Dermis lymphatic vessel endothelial cell (primary cell): ENCODE results near the gene ISLR. TPM values are rescaled to one million over a fixed set of nuclear protein-coding genes. Genes with fewer than 3 reads are reported as not detected.

ENCODE experiments used
- total RNA-seq: library from RNA; depleted of rRNA; stranded (reverse); fragments of >200 nt; gene quantifications from 2 replicates; pipeline ENCODE4 v1.2.1, GENCODE V29; 2014

Gene ISLR
- 0.11 and 0.17 TPM in 2 replicates for total RNA-seq

GRCh38 chr15:74173380-74174218 is at the start of gene ISLR:
TSS of gene ISLR (plus strand) at chr15:74173710. CDS start at chr15:74174859, 1,149 bp downstream.

GRCh38 chr15:74130155-74130848 is 43.2 kb upstream of the ISLR start, which contains the start of gene ISLR2:
TSS of gene ISLR2 (plus strand) at chr15:74130586. CDS start at chr15:74132755, 2,169 bp downstream.

GRCh38 chr15:74202452-74203401 is 29.2 kb downstream of the ISLR start, which contains the start of gene STRA6:
TSS of gene STRA6 (minus strand) at chr15:74202787. CDS start at chr15:74202267, 520 bp downstream.

Other genes starting within 250 kb of the ISLR start
- gene LOXL1, start 247.2 kb upstream of the ISLR start, total RNA-seq: 0.17 and 0.98 TPM in 2 replicates
- 8.1 and 17.0 TPM in 2 replicates for gene STOML1, start 181.4 kb upstream of the ISLR start, total RNA-seq
- gene PML, start 179.0 kb upstream of the ISLR start, total RNA-seq: 28.1 and 35.8 TPM in 2 replicates
- not detected in 2 replicates for gene GOLGA6A, start 91.2 kb upstream of the ISLR start, total RNA-seq
- gene ISLR2, start 43.1 kb upstream of the ISLR start, total RNA-seq: 0.09 and 0.11 TPM in 2 replicates
- gene STRA6, start 29.1 kb downstream of the ISLR start, total RNA-seq: 0.11 TPM in 1 of 2 replicates, not detected in the other
- gene CCDC33, start 62.6 kb downstream of the ISLR start, total RNA-seq: not detected in 2 replicates
- not detected in 2 replicates for gene CYP11A1, start 193.9 kb downstream of the ISLR start, total RNA-seq